GM18870 (cell line): ENCODE results near the gene CCDC57.

ENCODE experiments used
- ATAC-seq: cut with Tn5 transposase; IDR thresholded peaks from one replicate; pipeline ENCODE4 v1.9.1; 2021; ENCODE audit warnings: moderate library complexity; ENCODE audit not compliant: unreplicated experiment

CCDC57 gene

DNA sequence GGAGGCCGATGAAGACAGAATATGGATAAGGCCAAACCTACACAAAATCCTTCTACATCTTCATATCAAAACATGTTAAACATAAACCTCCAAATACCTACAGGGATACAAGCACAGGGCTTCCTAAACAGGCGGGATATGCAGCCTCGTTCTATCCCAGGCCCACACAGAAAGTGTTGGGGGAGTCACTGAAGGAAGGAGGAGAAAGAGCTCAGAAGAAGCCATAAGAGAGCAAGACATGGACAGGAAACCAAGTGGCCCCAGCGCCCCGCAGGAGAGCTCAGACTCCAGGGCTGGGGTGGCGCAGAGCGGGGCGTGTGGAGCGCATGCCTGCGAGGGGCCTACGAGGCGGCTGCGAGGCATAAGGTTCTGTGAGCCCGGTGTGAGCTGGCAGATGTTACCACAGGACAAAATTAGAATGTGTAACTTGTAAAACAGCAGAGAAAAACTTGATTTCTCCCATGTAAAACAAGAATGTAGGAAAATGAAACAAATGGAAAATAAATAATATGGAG is 103.6 kb downstream of the CCDC57 start:
- no peak for ATAC-seq

DNA sequence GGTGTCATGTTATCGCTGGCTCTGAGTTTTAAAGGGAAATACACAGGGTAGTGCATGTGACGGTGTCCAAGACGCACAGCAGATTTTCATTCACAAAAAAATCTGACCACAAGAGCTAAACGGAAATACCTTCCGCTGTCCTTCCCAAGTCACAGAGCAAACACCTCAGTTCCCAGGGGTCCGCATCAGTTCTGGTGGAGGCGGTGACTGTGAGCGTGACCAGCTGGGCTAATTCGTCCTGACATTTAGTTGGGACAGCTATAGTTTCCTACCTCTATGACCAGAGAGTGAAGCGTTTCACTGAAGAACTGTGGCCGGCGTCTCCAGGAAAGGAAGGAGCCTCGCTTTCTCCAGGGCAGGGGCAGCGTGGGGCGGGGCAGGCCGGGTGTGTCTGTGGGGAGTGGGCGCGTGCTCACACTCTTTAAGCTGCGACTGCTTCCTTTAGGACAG is 104.1 kb downstream of the CCDC57 start:
- ATAC-seq: no peak

DNA sequence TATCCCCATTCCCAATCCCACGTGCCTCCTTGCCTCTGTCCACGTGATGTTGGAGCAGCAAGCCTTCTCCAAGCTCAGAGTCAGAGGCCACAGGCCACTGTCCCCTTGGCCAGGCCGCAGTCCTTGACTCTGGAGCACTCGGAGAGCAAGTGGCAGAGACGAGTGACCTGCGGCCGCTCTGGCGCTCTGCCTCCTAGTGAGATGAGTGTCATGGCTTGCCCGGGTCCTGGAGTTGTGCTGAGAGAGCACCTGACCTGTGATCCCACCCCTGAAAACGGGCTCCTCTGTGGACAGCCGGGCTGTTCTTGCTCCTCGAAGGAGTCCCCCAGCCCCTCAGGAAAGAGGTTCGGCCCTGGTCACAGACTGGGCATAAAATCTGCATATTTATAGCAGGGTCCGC is 104.6 kb downstream of the CCDC57 start:
- no peak for ATAC-seq

DNA sequence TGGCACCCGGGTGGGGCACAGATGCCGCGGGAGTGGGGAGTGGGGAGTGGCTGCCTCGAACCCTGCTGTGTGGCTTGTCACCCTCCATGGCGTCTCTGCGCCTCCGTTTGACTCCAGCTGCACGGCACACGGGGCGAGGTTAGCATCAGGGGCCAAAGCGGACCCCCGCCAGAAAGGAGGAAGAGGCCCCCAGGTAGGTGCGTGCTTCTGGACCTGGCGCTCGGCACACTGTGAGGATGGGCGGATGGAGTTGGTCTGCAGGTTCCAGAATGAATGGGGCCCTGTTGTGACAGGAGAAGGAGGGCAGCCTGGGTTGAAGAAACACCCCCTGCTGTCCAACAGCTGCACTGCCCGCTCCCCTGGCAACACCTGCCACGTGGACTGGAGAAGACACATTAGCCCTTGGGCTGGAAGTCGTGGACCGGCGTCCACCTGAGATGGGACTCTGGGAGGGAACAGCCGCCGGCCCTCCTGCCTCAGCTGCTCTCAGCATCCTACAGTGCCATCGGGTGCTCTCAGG is 105.2 kb downstream of the CCDC57 start:
- ATAC-seq: no peak

DNA sequence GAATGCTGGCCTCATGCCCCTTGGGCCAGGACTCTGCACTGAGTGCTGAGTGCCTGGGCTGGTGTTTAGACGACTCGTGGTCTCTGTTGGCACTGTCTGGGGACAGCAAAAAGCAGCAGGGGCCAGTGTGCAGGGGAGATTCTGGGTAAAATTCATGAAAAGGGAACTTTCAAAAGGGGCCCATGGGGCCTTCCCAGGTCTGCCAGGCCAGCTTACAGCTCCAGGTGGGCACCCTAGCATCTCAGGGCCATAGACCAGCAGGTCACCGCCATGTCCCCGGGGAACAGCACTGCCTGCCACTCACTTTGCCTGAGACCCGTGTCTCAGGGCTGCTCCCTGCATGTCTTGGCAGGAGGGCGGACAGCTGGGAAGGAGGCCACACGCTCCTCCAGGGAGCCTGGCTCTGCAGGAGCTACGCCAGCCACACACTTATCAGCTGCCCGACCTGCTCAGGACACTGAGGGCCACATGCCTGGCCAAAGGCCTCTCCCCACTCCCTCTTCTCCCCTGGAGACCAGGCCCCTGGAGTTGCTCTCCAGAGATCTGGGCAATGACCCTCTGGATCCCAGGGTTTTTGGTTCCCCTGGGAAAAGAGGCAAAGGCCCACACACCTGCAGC is 105.8 kb downstream of the CCDC57 start:
- ATAC-seq: no peak

DNA sequence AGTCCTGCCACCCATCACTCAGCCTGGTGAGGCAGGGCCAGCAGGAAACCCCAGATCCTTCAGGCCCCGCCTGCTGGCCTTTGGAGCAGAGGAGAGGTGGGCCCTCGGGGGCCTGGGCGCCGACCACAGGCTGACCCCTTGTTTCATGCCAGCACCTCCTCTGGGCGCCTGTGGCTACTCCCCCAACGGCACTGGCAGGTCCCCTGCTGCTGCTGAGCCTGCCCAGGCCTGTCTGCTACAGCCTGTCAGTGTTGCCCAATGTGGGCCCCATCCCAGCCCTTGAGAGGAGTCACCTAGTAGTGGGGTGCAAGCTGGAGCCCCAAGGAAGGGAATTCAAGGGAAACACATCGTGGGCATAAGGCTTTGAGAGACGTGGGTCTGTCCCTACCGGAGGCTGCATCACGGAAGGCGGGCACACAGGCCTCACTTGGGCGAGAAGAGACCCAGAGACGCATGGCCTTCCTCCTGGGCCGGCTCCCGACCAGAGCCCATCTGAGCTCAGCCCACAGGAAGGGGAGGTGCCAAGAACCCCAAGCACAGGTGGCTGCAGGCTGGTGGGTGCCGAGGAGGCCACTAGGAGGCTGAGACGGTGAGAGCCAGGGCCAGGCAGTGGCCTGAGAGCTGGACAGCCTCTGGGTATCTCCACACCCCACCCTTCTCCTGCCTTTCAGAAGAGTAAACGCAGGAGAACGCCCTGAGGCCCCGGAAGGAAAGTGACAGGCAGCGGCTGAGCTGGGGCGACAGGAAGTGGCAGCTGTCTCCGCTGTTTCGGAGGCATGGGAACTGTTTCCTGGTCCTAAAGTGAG is 106.6 kb downstream of the CCDC57 start:
- ATAC-seq: no peak

DNA sequence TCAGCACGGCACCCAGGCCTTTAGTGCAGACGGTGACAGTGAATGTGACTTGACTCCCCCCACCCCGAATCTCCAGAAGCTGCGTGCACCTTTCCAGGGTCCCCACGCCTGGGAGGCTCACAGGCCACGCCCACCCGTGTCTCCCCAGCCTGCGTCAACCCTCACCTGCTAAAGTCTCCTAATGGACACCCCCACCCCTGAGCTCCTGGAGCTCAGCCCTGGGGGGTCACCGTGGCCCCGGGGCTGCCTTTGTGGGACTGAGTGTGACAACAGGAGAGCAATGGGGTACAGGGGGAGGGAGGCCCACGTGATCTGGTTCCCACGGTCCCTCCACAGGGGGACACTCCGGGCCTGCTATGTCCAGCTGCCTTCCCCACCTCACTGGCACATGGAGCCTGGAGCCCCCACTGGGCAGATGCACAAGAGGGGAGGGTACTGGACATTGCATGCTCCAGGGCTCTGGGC is 107.2 kb downstream of the CCDC57 start:
- ATAC-seq: no peak

DNA sequence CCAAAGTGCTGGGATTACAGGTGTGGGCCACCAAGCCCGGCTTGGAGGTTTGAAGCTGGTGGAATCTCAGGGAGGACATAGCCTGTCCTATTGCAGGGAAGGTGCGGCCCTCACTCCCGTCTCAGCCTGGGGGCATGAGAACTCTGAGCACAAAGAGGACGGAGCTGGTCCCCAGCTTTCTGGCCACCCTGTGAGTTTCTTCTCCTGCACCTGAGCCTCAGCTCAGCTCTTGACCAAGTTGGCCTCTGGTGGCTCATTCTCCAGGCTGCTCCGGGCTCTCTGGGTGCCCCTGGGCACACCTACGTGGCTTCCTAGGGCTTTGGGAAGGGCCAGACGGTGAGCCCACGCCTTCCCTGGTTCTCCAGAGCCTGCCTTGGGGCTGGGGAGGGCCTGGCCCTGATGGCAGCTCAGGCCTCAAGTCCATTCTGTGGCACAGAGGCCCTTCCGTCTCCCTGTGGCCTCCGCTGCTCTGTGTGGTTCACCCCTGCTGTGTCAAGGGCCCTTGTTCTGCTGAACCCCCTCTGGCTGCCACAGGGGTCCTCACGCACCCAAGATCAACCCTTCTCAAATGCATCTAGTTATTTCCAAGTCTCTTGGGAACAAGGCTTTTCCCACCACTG is 107.7 kb downstream of the CCDC57 start:
- no peak for ATAC-seq

DNA sequence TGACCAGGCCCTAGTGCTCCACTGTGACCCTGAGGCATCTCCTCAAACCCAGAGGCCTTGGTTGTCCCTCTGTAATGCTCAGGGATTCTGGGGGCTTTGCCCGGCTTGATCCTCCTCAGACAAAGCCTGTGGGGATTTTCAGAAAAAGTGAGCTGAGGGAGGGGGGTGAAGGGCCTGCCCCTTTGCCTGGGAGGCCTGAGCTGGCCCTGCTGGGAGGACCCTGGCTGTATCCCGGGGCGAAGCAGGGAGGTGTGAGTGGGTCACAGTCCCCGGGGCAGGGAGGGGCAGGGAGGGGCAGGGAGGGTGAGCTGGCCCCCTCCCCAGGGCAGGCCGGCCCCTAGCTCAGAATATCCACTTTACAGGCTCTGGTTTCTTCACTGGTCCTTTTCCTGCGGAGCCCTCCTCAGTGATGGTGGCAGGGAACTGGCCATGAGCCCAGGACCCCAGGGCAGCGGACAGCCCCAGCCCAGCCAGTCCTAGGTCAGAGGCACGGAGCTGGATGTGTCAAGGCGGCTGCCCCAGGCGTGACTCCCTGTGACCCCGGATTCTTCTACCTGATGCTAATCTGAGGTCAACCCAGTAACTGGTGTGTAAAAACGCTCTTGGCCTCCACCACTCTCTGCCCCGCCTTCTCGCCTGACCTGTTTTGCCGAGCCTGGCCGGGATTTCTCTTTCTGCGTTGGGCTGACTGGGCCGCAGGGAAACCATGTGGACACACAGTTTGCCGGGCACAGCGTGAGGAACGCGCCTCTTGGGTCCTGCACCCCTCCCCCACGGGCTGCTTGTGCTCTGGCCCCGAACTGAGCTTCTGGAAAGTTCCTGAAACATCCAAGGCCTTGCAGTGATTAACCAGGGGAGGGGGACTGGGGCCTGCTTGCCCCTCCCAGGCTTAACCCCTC is 108.8 kb downstream of the CCDC57 start:
- ATAC-seq: no peak

DNA sequence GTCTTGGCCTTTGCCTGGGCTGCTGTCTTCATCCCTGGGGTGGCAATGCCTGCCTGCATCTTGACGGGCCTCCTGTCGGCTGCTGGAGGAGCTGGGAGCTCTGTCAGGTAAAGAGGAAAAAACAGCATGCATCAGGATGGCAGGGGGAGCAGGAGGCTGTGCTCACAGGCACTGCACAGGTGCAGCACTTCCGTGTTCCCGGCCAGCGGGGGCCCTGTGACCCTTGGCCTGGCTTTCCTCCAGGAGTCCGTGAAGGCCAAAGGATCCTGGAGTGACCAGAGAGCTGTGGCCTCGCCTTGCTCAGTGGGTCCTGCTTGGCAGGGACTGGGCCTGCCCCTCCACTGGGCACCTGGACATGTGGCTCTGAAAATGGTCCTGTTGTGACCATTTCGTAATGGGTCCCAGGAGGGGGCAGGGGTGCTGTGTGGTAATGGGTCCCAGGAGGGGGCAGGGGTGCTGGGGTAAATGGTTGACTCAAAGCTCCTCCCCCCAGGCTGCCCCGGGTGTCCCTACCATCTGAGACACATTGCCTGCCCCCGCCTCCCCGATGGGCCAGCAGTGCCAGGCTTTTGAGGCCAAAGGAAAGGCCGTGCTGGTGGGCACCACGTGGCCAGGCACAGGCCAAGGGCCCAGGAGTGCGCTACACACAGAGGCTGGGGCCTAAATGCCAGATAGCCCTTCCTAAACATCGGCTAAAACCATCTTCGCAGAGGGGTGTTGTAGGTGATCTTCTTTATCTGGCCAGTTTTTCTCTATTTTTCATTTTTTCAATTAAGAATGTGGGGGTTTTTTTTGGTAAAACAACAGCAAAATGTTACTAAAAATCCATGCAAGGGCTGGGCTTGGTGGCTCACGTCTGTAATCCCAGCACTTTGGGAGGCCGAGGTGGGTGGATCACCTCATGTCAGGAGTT is 110.6 kb downstream of the CCDC57 start:
- ATAC-seq: no peak

DNA sequence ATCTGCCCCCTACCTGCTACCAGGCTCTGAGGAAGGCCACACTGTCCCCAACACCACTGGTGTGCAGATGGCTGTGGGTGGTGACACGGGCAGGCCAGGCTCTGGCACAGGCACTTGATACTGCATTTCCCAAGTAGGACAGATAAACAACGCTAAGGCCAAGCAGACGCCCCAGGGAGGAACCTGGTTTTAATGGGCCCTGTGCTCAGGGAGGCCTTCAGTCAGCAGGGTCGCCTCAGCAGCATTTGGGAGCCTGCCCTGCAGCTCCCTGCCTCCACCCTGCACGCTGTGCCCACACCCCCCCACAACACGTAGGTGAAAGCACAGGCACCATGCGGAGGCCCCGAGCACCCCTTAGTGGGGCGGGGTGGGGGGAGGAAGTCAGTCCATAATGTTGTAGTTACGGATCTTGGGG is 111.3 kb downstream of the CCDC57 start:
- no peak for ATAC-seq

DNA sequence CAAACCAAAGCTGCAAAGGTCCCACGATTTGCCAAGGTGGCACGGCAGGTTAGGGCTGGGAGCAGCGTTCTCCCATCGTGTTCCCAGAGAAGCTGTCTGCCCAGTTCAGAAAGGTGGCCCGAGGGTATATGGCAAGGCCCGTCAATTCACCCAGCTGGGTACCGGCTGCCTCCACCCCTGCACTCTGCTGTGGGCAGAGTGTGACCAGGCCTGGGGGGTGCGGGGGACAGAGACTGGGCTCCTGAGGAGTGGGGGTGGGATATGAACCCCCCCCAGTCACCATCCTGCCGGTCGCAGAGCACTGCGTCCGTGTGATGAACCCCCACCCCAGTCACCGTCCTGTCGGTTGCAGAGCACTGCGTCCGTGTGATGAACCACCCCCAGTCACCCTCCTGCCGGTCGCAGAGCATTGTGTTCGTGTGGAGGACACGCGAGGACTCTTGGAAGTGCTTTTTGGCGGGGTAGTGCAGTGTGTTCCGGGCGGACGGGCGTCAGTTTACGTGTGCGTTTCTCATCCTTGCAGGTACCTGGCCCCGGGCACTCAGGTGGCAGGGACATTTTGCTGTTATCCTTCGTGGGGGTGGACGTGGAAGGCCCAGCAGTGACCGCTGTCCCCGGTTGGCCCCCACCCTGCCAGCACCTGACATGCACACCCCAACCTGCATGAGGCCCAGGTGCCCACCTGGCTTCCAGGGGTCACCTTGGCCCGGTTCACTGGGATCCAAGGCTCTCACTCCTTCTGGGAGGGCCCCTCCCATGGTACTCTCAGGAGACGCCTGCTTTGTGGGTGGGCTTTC is 111.9 kb downstream of the CCDC57 start:
- ATAC-seq: no peak

DNA sequence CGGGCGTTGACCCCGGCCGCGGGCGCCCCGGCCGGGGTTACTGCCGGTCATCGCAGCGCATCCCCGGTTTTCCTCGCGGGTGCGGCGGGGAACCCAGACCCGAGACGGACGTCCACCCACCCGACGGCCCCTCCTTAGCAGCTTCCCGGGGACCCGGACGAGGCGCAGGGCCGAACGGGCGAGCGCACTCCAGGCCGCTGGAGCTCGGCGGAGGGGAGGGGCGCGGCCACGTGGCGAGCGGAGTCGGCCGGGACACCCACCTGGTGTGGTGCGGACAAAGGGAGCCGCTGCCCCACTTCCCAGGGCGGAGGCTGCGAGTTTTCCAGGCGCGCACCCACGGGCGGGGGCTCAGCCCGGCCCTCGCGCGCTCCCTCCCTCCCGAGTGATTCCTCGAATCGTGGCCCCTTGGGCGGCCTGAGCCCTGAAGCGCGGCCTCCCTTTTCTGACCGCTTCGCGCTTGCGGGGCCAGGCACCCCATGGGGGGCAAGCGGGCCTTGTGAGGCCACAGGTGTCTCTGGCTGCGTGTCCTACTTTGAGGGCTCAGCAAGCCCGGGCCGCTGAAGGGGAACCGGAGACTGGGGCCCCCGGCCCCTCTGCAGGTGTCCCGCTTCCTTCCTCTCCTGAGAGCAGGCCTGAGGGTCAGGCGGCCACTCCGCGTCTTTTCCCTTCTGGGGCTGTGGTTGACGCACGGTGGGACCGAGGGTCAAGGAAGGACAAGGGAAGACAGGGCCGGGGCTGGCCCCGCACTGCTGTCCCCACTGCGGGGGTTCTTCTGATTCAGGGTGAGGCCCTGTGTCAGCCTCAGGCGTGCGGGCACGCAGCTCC is 113.5 kb downstream of the CCDC57 start:
- ATAC-seq: no peak

DNA sequence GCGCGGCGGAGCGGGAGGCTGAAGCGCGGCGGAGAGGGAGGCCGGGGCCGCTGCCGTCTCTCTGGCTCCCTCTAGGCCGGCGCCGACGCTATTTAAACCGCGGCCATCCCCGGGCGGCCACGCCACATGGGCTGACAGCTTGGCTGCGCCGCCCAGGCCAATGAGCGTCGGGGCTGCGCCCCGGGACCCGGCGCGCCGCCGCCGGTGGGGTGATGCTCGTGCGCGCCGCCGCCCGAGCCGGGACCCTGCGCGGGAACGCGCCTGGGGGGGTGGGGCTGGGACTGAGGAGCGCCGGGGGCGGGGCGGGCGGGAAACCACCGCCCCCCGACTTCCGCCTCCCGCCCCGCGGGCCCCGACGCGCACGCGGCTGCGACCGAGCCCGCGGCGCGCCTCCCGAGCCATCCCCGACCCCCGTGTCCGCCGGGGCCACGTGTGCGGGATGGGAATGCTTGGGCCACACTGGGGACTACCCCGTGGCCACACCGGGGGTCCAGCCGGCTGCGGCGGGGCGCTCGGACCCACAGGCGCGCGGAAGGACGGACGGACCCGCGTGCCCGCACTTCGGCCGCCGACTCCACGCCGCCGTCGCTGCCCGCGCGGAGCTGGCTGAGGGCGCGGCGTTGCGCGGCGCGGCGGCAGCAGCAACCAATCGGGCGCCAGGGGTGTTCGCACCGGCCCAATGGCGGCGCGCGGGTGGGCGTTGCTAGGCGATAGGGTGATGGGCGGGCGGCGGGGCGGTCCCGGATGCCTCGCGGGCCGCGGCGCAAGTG is 114.3 kb downstream of the CCDC57 start, which contains the start of gene FASN:
Gene FASN, minus strand, starts transcription at position 68 of the 770 bp plus-strand sequence. CDS start 1,791 bp downstream, outside the sequence.
- ATAC-seq: peak; percentile 56

DNA sequence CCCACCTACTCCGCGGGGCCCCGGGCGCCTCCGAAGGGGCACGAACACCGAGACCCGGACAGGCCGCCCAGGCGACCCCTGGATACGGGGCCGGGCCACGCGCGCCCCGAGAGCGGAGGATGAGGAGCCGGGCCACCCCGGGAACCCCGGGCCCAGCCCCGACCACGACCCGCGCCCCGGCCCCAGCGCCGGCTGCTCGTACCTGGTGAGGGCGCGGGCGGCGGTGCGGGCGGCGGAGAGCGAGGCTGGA is 114.8 kb downstream of the CCDC57 start:
- ATAC-seq: peak; percentile 14

DNA sequence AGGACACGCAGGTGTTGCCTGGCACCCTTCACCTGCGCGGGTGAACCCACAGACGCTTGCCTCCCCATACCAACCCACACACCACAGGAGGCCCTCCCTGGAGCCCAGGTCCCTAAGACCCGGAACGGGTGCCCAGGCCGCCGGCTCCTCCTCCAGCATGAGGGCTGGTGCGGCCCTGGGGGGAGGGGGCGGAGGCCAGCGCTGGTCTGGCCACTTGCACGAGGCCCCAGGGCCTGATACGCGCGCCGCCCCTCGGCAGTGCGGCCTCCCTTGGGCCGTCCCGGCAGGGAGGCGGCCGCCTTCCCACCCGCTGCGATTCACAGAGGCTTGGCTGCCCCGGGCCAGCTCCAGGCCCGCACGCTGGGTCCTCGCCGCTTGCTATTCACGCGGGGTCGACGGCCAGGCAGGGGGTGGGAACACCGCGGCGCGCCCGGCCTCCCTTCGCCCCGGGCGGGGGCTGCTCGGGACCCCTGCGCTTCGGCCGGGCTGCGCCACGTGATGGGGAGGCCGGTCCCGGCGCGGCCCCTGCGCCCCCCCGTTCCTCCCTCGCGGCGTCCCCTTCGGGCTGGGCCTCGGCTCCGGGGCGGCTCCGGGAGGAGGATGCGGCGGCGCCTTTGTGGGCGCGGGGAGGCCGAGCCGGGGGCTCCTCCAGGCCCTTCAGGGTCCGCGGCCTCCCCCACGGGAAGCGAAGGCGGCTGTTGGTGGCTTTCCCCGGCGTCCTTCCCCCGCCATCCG is 115.3 kb downstream of the CCDC57 start:
- no peak for ATAC-seq
